GM10266 (cell line): Measurements from ENCODE around the gene DCTN1.

Experiments
- DNase-seq: peaks from one replicate; pipeline ENCODE4 v3.0.0; 2012; ENCODE audit errors: extremely low spot score
- TF ChIP-seq, protein P1 (sequence below): IDR thresholded peaks from 2 replicates; pipeline ENCODE4 v1.5.1; 2012; ENCODE audit warnings: mild to moderate bottlenecking, low read depth; ENCODE audit not compliant: control insufficient read depth, insufficient read depth; ENCODE audit errors: missing control alignments

DCTN1 gene

DNA sequence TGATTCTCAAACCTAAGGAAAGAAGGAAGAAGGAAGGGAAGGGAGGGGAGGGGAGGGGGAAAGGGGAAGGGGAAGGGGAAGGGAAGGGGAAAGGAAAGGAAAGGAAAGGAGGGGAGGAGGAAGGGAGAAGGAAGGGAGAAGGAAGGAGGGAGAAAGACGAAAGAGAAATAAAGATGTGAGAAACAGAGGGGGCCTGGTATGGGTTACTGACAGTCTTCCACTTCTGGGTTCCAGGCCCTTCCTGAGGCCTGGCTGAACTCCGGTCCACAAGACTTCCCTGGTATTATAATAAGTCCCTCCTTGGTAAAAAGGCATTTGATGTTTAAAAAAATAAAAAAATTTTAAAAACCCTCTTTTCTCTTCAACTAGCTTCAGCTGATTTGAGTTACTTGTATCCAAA lies 54.3 kb downstream of the DCTN1 start:
- DNase-seq: no peak

DNA sequence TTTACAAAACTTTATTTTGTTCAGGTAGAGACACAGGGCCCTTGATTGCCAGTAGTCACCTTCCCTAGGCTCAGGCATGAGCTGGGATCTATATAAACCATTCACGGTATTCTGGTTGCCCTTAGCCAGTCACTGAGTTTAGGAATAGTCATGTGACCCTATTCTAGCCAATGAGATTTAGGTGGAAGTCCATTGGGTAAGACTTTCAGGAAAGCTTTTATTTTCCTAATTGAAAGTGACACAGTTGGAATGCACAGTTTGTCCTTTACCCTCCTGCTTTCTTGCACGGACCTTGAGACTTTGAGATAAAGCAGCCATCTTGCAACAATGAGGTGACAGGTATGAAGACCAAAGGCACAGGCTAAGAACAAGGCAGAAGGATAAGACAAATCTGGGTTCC lies 58.4 kb downstream of the DCTN1 start:
- TF ChIP-seq, protein P1, sequence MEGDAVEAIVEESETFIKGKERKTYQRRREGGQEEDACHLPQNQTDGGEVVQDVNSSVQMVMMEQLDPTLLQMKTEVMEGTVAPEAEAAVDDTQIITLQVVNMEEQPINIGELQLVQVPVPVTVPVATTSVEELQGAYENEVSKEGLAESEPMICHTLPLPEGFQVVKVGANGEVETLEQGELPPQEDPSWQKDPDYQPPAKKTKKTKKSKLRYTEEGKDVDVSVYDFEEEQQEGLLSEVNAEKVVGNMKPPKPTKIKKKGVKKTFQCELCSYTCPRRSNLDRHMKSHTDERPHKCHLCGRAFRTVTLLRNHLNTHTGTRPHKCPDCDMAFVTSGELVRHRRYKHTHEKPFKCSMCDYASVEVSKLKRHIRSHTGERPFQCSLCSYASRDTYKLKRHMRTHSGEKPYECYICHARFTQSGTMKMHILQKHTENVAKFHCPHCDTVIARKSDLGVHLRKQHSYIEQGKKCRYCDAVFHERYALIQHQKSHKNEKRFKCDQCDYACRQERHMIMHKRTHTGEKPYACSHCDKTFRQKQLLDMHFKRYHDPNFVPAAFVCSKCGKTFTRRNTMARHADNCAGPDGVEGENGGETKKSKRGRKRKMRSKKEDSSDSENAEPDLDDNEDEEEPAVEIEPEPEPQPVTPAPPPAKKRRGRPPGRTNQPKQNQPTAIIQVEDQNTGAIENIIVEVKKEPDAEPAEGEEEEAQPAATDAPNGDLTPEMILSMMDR: no peak
- DNase-seq: no peak

More for the DNA sequence above, 54.3 kb downstream of the DCTN1 start:
- TF ChIP-seq, protein P1: no peak

DNA sequence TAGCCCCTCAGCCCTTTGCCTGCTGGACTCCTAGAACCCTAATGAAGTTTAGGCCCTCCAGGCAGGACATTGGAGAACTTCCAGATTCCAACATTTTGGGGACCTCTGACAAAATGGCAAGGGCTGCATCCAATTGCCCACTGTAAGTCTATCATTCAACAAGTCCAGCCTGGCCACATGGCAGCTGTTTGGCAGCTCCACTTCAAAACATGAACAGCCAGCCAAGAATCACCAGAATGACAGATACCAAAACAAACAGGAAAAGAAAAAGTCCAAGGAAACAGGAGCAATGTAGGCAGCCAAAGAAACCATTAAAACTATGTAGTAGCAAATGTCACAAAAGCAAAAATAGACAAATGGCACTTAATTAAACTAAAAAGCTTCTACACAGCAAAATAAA lies 62.4 kb downstream of the DCTN1 start:
- TF ChIP-seq, protein P1: no peak
- DNase-seq: no peak

DNA sequence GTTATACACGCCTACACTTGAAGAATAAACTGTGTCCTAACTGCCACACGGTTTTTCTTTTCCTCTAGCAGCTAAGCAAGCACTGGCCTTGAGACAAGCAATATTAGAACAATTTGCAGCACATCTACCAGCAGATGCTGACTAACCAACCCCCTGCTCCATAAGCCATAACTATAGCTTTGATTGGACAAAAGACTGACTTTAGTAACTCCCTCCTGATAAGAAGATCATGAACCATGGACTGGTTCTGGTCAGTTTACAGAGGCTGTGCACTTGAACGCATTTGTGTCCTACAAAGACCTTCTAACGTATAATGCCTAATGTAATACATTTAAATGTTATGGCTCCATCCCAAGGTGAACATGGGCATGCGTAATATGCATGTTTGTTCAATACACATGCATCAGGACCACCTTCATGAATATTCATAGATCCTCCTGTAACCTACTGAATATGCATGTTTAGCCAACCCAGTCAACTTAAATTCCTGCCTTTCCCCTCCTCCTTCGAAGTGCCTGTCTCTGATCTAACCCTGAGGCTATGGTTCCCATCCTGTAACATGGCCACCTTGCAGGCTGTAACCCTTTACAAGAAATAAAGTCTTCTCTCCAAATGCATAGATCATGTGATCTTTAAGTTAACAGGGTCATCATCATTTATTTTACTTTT lies 63.4 kb downstream of the DCTN1 start:
- TF ChIP-seq, protein P1: no peak
- DNase-seq: no peak

DNA sequence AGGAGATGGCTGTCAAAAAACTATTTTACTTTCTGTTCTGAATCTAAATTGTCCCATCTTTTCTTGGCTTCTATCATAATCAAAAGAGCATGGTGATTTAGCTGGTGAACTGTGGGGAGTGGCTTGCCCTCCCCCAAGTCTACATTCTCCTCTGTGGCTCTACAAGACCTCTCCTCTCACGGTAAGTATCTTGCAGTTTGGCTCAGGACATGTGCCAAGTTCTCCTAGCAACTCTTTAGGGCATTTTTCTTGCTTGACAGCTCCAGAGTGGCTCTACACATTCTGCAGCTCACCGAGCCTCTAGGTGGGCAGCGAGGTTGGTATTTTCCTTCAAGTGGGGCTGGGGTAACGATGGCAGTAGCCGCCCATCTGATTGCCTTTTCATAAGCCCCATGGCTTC lies 66.0 kb downstream of the DCTN1 start:
- TF ChIP-seq, protein P1: no peak
- no peak for DNase-seq

DNA sequence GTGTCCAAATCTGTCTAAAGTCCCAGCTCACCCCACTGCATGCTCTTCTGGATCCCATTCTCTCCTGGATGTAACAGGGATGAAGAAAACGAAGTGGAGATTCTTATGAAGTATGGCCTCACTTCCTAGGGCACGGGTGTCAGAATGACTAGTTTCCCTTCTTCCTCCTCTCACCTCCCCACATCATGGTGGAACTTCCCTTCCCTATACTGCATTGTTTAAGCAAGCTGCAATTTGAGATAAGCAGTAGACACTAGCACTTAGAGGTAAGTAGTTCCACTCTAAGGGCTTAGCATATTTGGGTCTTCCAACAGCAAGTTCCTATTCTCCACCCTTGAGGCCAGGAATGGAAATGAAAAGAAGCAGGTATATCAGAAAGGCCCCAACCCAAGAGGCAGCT lies 66.6 kb downstream of the DCTN1 start:
- no peak for DNase-seq
- TF ChIP-seq, protein P1: no peak

DNA sequence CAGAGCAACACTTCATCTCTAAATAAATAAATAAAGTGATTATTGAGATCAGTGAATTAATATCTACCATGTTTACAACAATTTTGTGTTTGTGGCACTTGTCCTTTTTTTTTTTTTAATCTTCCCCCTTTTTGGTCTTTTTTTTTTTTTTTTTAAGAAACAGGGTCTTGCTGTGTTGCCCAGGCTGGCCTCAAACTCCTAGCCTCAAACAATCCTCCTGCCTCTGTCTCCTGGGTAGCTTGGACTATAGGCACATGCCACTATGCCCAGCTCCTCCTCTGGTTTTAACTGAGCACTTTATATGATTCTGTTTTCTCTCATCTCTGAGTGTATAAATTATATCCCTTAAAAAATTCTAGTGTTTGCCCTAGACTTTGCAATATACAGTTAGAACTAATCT lies 67.2 kb downstream of the DCTN1 start:
- DNase-seq: no peak
- TF ChIP-seq, protein P1: no peak
